ENCODE measurements around the gene CLCNKA.

GRCh38 chr1:16018308-16018707 lies 3.5 kb upstream of the CLCNKA start:
- TF ChIP-seq, protein P1, sequence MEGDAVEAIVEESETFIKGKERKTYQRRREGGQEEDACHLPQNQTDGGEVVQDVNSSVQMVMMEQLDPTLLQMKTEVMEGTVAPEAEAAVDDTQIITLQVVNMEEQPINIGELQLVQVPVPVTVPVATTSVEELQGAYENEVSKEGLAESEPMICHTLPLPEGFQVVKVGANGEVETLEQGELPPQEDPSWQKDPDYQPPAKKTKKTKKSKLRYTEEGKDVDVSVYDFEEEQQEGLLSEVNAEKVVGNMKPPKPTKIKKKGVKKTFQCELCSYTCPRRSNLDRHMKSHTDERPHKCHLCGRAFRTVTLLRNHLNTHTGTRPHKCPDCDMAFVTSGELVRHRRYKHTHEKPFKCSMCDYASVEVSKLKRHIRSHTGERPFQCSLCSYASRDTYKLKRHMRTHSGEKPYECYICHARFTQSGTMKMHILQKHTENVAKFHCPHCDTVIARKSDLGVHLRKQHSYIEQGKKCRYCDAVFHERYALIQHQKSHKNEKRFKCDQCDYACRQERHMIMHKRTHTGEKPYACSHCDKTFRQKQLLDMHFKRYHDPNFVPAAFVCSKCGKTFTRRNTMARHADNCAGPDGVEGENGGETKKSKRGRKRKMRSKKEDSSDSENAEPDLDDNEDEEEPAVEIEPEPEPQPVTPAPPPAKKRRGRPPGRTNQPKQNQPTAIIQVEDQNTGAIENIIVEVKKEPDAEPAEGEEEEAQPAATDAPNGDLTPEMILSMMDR (IDR thresholded peaks at IDR 0.05): no peak
- TF ChIP-seq ZFX (IDR thresholded peaks at IDR 0.05; ENCODE audit: borderline replicate concordance): no peak
